ENCODE measurements around the gene RBM19.

RBM19 gene

DNA sequence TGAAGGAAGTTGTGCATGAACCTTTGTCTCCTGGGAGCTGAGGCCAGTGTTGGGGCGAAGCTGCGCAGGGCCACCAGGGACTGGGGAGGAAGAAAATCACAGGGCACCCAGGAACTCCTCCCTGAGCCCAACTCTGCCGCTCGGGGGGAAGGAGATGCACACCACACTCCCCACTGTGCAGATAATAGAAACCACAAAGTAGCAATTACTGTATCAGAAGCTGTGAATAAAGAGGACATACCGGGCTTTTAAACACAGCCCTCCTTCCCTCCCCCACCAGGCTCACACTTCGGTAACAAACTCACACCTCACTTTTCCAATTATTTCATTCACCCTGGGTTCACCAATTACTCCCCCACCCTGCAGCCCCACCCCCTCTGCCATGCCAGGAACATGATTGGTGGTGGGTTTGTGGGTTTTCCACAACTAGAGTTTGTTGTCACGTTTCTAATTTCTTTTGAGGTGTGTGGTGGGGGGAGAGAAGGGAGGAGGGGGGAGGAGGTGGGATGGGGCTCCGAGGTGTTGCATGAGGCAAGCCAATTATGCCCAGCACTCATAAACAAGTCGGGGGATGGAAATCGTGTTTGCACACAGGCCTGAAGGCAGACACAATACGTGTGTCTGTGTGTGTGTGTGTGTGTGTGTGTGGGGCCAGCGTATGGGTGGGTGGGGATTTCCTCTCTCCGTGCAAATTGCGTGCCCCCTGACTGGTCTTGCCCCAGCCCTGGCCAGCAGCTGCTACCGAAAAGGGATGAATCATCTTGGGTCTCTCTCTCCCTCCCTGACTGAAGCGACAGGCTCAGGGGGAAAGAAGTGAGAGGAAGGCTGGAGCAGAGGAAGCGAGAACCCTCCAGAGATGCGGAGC is 103.3 kb downstream of the RBM19 start:
- no peak overlapping the region for H3K27ac ChIP-seq
- no peak for DNase-seq (ENCODE audit: low read depth, low spot score)

DNA sequence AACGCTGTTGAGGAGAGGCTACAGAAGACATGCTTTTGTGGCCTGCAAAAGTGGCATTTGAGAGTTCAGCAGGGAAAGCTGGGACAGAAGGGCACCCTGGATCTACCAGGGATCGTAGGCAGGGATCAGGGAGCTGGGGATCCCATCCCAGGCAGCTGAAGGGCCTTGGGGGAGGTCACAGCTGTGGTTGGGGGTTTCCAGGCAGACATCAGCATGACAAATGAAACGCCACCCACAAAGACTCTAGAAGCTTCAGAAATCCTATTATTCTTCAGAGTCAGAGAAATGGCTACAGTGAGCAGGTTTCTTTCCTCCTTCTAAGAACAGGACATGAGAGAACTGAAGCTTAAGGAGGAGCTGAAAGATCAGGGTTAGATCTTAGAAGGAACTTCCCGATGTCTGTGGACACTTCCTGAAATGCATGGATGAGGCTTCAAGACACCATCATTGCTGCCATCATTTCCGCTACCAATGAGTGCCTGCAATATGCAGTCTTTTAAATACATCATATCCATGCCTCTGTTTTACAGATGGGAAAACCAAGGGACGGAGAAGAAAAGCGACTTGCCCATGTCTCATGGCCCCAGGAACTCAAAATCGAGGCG is 104.3 kb downstream of the RBM19 start:
- no peak overlapping the region for H3K27ac ChIP-seq
- no peak for DNase-seq (ENCODE audit: low read depth, low spot score)

DNA sequence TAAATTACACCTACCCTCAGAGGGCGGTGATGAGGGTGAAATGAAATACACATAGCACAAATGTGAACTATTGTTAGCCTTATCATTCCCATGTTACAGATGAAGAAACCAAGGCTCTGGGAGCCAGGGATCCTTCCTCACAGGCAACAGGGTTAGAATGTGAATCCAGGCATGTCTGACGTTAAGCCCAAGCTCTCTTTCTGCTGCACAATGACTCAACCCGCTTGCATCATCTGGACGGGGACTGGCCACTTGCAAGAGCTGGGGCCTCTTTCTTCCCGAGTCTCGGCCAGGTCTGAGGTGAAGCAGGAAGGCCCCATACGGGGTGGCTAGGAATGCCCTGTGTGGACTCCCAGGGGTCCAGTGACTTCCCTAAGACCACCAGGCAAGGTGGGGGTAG is 105.2 kb downstream of the RBM19 start:
- DNase-seq (ENCODE audit: low read depth, low spot score), result peak; percentile 27
- H3K27ac ChIP-seq, result peak overlapping the region; percentile 26

DNA sequence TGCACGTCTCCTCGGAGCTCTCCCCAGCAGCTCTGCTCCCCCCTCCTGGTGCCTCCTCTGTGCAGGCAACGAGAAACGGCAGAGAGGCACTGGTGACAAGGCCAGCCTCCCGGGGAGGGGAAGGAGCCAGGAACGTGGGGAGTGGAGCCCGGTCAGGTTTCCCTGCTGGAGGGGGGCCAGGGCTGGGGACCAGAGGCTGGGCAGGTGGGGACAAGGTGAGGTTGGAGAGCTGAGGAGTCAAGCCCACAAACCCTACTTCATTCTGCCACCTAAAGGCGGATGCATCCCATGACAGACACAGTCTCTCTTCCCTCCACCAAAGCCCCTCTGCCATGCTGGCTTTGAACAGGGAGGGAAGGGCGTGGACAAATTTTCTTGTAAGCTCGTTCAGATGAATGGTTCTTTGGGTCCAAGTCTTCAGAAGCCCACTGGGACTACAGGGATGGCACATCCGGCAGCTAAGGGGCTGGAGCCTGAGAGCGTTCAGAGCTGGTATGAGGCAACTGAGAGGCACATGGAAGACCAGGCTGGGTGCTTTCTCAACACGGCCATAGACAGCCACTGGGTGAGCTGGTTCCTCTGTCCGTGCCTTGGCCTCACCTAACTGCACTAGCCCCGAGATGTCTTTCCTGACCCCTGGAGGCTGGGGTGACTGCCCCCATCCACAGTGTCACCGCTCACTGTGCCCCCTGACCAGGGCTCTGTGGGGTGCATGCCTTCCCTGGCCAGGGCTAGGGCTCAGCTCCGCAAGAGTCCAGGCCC is 105.9 kb downstream of the RBM19 start:
- DNase-seq (ENCODE audit: low read depth, low spot score), result no peak
- peak overlapping the region; percentile 26 for H3K27ac ChIP-seq

DNA sequence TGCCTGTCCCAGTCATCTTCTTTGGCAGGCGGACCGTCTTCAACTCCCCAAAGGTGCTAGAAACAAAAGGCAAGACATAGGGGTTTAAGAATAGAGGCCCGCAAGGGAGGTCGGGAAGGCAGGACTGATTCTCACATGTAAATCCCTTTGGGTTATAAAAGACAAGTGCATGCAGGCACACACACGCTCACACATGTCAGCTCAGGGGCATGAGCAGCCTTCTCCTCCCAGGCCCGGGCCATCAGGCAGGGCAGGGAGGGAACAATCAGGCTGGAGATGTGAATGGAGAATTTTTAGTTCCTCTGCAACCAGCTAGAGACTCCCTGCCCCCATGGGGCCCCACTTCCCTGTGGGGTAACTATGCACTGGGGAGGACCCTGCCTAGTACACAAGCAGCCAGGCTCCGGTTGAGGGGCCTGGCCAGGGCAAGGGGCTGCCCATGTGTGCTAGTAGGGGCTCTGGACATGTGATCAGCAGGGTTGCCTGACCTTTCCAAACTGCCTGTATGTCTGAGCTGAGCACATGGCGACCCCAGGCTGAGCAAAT is 107.2 kb downstream of the RBM19 start:
- H3K27ac ChIP-seq, result no peak overlapping the region
- DNase-seq (ENCODE audit: low read depth, low spot score), result peak; percentile 29

DNA sequence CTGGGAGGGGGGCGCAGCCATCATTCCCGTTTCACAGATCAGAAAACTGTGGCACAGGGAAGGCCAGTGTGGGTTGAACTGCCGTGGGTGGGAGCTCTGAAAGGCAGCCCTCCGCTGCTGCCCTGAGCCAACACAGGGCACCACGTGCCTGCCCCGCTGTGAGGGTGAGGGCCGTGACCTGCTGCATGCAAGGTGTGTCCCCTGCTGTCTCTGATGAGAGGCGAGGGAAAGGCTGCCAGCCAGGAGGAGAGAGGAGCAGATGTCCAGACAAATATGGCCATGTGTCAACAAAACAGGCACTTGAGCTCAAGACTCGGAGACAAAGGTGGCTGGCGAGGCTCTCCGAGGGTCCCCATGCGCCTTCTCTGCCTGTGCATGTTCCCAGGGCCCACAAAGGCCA is 108.8 kb downstream of the RBM19 start:
- DNase-seq (ENCODE audit: low read depth, low spot score), result no peak

DNA sequence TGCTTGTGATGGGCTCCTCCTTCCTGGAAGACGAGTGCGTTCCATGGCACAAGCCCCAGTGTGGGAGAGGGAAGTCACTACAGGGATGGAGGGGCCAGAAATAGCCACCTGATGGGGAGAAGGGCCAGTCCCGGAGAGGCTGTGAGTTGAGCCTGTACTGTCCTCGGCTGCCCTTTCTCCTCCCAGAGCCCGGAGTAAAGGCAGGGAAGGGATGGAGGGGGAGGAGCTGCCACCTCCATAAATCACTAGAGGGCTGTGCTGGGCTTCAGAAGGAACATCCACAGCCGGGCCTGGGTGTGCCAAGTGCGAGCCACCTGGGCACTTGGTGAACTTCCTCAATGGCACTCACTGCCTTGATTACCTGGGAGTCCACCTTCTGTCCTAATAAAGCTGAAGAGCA is 110.1 kb downstream of the RBM19 start:
- no peak overlapping the region for H3K27ac ChIP-seq
- DNase-seq (ENCODE audit: low read depth, low spot score), result no peak

More for the DNA sequence above, 108.8 kb downstream of the RBM19 start:
- no peak overlapping the region for H3K27ac ChIP-seq

DNA sequence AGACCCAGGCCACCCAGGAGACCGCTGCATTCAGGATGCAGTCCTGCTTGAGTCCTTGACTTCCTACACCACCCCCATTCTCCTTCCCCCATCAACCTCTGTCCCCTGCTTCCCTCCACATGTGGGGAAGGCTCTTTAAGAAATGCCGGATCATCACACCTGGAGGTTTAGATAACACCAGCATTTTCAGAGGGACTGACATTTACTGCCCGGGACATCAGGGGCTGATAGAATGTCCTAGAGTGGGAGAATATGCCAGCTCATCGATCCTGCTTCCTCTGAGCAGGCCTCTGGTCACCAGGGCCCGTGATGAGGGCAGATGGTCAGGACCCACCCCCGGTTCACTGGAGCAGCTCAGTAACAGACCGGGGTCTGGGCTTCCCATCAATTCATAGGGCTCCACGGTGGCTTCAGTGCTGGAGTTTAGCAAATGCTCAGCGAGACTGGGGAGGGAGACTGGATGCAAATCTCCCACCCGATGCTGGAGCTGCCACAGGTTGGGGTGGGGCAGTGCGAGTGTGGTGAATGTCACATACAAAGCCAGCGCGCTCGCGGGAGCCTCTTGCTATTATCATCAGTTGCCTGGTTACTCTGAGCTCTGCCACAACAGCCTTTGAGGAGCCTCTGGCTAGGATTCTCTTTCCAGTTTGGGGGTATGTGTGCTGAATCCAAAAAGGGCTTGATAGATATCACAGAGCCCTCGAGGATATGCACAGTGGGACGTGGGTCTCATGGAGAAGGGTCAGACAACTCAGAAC is 111.6 kb downstream of the RBM19 start:
- no peak for DNase-seq (ENCODE audit: low read depth, low spot score)
- H3K27ac ChIP-seq, result no peak overlapping the region

DNA sequence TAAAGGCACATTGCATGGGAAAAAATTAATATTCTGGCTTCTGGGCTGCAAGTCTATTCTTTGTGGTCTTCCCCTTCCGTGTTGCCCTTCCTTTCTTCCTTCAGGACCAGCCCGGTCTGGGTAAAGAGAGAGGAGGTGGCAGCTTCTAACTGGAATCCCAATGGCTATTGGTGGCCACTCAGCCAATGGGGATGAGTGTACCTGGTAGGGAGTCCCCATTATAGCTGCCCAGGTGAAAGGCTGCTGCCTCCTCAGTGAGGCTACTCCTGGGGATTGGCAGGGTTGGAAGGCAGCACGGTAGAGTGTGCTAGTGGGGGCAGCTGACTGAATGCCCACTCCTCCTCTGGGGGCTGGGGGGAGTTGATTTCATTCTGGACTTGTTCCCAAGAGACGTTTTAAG is 112.6 kb downstream of the RBM19 start:
- no peak for DNase-seq (ENCODE audit: low read depth, low spot score)

DNA sequence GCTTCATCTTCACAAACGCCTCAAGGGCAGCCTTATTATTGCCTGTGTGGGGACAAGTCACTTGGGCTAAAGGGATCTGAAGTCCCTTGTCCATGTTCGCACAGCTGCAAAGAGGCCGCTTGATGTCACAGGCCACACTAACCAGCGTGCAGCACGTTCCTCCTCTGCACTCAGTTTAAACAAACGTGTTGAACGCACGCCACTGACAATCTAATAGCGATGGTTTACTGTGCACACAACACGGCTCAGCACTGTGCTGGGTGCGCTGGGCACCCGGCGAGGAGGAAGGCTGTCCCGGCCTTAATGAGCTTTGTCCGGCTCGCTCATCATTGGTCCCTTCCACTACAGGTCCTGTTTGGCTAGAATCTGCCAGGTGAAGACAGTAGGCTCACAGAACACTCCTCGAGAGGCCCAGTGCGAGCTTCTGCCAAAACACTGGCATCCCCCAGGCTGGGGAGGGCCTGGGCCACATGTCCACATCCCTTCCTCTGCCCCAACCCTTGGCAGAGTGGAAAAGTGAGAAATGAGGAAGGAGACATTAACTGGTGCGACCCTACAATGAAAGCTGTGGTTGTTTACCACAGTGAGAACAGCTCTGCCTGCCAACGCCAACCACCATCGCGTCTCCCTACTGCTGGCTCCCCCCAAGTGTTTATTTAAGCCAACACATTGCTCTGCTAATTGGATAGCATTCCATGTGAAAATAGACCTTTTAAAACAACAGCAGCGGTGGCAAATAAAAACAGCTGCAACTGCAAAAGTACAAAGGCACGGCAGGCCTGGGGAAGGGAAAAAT is 113.2 kb downstream of the RBM19 start:
- H3K27ac ChIP-seq, result no peak overlapping the region

More for the DNA sequence above, 112.6 kb downstream of the RBM19 start:
- H3K27ac ChIP-seq, result no peak overlapping the region

DNA sequence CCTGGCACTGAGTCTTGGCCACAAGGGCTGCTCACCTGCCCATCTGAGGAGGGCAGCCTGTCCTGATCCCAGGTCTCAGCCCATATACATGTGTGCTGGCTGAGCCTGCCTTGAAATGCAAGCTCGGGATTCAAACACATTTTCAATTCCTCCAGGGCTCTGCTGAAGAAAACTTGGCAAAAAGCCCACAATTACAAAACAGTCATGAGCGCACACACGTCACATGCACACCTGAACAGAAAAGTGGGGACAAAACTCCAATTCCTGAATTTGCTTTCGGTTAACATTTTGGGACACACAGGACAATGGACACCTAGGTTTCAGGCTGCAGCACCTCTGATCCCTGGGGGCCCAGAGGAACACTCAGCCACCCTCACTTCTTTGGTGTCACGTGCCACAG is 113.9 kb downstream of the RBM19 start:
- no peak for DNase-seq (ENCODE audit: low read depth, low spot score)
- no peak overlapping the region for H3K27ac ChIP-seq

More for the DNA sequence above, 113.2 kb downstream of the RBM19 start:
- DNase-seq (ENCODE audit: low read depth, low spot score), result no peak

DNA sequence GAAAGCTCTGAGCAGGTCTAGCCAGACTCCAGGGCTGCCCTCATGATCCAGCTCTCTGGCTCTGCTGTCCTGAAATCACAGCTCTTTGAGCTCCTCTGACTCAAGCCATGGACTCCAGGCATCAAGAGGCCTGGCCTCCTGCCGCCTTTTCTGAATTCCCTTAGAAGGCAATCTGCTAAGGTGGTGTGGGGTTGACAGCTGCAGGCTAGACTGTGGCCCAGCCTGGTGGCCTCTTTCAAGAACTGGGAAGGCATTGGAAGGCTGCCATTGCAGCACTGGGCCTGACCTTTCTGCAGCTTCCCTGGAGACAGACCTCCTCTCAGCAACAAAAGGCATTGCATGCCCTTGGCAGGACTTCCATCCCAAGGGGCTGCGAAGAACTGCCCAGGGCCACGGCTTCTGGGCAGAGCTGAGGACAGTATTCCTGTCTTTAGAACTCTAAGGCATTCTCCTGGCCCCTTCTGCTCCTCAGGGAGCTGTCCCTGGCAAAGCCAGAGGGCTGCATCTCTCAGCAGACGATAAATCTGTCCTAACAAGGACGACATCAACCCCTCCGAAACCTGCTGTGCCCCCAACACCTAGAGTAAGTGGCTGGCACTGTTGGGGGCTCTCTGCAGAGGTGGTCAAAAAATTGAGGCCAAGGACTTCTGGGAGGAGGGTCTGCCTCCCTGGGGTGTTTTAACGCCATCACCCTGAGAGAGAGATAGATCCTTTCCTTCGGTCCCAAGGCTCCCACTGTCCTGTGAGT is 115.6 kb downstream of the RBM19 start:
- DNase-seq (ENCODE audit: low read depth, low spot score), result no peak
- no peak overlapping the region for H3K27ac ChIP-seq

DNA sequence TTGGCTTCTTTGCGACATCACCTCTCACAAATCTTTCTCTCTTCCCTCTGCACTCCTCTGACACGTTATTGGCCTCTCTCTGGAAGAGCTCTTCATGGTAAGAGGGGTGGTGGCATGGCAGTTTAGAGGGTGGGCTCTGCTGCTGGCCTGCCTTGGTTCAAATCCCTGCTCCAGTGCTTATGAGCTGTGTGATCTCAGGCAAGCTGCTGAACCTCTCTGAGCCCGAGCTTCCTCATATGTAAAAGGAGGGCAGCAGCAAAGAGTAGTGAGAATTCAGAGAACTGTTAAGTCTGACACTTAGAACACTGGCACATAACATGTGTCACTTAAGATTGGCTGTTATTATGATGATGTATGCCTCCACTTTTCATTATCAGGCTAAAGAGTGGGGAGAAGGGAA is 118.3 kb downstream of the RBM19 start:
- H3K27ac ChIP-seq, result no peak overlapping the region
- no peak for DNase-seq (ENCODE audit: low read depth, low spot score)

DNA sequence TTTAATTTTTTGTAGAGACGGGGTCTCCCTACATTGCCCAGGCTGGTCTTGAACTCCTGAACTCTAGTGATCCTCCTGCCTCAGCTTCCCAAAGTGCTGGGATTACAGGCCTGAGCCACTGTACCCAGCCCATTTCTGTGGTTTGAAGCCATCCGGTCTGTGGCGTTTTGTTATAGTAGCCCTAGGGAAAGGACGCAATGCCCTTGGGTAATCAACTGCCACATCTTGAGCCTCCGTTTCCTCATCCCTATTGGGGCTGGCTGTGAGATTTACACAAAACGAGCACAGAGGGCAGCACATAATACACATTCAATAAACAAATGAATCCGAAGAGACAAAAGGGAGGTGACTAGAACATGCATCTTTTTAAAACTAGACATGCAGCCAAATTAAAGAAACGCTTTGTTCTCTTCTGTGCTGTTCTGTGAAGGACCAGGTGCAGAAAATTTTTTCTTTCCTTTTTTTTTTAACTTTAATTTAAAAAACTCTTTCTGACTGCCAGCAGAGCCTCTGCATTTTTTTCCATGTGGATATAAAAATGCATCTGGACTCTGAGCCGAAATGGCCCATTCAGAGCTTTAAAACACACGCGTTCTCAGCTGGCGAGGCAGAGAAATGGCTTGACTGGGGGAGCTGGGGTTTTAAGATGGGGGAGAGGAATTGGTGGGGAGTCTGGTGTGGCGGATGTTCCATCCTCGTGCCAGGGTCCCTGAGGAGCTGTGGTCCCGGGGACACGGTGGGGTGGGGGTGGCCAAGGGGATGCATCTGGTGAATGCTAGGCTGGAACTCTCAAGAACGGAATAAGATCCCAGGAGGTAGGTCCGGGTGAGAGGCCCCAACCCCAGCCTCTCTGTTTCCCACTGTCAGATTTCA is 119.0 kb downstream of the RBM19 start:
- no peak for DNase-seq (ENCODE audit: low read depth, low spot score)

DNA sequence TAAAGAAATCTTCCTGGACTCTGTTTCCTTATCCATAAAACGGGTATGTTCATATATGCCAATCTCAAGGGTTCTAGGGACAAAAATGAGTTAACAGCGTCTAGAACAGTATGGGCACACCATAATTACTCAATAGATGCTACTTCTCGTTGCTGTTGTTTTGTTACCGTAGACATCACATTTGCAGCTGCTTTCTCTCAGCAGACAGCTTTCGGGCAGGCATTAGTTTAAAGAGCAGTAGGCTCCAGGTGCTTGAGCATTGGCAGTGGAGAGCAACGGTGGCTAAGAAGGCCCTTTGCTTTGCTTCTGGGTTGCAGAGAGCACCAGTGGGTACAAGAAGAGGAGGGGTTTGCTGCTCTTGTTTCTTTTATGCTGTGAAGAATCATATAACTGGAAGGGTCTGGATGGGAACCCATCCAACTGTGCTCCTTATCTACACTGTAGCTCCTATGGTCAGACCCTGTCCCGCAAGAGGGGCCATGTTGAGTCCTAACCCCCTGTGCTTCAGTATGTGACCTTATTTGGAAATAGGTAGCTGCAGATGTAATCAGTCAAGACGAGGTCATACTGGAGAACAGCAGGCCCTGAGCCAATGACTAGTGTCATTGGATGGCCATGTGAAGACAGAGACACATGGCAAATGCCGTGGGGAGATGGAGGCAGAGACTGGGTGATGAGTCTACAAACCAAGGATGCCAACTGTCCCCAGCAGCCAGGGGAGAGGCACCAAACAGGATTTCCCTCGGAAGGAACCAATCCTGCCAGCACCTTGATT is 120.0 kb downstream of the RBM19 start:
- DNase-seq (ENCODE audit: low read depth, low spot score), result no peak
- H3K27ac ChIP-seq, result no peak overlapping the region

More for the DNA sequence above, 119.0 kb downstream of the RBM19 start:
- H3K27ac ChIP-seq, result no peak overlapping the region

DNA sequence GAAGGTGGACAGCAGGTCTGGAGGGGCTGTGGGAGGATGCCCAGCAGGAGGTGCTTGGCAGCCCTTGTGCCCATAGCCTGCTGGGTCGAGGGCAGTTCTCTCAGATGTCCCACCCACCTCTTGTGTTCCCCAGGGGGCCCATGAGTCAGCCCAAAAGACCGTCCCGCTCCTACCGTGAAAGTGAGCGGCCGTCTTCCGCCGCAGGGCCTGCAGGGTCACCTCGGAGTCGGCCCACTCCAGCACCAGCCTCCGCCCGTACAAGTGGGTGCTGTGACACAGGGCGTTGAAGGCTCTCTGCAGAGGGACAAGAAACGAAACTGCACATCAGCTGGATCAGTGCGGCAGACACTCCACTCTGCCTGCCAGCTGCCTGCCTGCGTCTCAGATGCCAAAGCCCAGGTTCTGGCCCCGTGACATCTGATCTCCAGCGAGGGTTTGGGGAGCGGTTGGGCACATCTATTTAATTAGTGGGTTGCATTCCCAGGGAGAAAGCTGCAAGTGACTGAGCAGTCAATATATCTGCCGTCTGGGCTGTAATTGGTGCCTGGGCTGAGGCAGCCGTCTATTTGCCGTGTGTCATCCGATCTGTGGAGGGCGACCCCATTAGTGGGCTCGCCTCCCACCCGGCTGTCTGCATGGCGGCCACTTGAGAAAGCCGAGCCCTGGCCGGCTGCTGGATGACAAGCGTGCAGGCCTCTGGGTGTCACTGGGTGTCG is 121.5 kb downstream of the RBM19 start:
- H3K27ac ChIP-seq, result no peak overlapping the region

More for the DNA sequence above, 121.5 kb downstream of the RBM19 start:
- no peak for DNase-seq (ENCODE audit: low read depth, low spot score)
